ENCODE data around the gene AQP12A. TPM values are rescaled to one million over a fixed set of nuclear protein-coding genes. Genes with fewer than 3 reads are reported as not detected.
"Not testable (repeated sequence)": the region's sequence is repeated elsewhere in the genome, so short reads cannot be mapped to it uniquely, and the experiment has no call there.

Gene AQP12A
- polyA plus RNA-seq, 5 donors: not detected

- no peak for DNase-seq
These were observed 3.7 kb upstream of the AQP12A start for GRCh38 chr2:240687741-240688552.

GRCh38 chr2:240688553-240688919 lies 3.1 kb upstream of the AQP12A start:
- no peak for DNase-seq

DNA sequence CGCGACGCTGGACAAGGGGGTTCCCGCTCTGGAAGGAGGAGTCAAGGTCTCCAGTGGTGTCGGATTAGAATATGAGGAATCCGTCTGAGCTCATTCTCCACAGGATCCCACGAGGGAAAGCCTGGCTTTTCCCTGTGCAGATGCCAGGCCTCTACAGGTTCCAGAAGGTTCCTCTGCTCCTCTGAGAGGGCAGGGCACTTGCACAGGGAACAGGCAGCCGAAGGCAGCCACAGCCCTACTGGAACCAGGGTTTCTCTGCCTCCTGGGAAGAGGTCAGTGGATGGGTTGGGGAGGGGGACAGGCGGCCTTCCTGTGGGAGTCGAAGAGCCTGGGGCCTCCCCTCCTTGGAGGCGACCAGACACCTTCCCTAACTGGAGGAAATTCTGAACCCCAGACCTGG lies 1.7 kb upstream of the AQP12A start:
- no peak for DNase-seq

GRCh38 chr2:240690421-240691074 lies 1.1 kb upstream of the AQP12A start:
- DNase-seq: not testable (repeated sequence)

DNA sequence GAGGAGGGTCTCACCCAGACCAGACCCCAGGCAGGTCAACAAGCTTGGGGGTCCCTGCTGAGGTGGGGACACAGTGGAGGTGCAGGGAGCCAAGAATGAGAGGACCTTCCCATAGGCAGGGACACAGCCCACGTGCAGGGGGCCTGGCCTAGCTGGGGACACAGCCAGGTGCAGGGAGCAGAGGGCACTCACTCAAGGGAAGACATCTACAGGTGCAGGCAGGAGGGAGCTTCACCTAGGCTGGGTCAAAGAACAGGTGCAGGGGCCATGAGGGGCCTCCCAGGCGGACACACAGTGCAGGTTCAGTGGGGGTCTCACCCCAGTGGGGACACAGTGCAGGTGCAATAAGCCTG lies 615 bp upstream of the AQP12A start:
- DNase-seq: not testable (repeated sequence)

DNA sequence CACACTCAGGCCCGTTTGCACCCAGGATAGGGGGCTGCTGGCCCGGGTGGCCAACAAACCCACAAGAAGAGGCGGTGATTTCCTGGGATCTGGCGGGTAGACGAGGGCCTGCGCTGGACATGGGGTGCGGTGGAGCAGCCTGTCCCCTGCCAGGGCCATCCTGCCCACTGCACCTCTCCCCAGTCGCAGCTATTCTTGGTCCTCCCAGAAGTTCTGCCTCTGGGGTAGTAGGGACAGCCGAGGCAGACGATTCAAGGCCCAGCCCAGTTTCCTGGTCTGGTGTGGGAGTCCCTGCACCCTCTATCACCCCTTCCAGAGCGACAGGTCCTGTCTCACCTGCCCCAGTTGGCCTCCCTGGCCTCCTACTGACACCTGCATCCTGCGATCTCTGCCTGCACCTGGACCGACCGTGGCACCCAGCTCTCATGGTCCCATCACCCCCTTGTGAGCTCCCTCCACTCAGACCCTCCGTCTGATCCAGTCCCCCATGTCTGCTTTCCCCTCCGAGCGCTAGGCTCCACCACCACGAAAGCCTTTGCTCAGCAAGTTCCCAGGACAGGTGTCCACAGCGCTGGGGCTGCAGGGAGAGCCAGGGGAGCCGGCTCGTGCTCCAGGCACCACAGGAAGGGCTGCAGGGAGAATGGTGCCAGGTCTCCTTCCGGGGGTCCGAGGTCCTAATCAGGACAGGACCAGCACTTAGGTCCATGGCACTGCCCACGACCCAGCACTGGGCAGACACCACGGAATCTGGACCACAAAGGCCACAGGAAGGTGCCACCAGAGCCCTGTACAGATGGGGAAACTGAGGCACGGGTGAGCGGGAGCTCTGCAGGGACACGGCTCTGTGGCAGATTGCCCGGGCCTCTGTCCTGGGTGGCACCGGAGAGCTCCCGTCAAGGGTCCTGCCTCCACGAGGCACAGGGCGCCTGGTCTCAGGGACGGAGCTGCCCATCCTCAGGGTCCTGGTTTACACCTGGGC lies 1.2 kb downstream of the AQP12A start:
- not testable (repeated sequence) for DNase-seq

DNA sequence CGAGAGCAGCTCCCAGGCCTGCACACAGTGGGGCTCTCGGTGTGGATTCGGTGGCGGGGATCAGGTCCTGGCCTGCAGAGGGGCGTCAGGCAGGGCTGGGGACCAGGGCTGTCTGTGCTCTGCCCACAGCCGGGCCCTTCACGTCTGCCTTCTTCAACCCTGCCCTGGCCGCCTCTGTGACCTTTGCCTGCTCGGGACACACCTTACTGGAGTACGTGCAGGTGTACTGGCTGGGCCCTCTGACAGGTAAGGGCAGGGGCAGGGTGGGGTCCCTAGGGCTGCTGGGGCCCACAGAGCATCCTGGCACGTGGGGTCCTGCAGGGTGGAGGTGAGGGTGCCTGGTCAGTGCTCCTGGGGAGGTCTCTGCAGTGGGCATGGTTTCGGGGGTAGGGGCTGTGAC lies 2.6 kb downstream of the AQP12A start:
- DNase-seq: not testable (repeated sequence)

GRCh38 chr2:240695593-240695992 lies 3.9 kb downstream of the AQP12A start:
- DNase-seq: not testable (repeated sequence)

GRCh38 chr2:240696469-240696868 lies 4.8 kb downstream of the AQP12A start:
- not testable (repeated sequence) for DNase-seq

GRCh38 chr2:240698852-240699561 lies 7.3 kb downstream of the AQP12A start:
- not testable (repeated sequence) for DNase-seq

DNA sequence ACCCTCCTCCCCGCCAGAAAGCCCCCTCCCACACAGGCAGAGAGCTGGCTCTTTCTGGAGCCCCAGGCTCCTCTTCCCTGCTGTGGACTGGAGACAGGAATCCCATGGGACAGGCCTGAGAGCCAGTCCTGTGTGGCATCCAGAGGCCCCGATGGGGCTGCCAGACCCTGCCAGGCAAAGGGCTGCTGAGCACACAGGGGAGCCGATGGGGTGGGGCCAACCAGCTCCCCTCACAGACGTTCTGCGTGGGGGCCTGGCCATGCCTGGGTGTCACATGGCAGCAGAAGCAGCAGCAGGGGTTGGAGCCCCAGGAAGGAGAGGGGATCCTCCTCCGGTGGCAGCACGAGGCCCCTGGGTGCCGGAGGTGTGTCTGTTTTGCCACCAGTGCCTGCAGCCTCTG lies 8.2 kb downstream of the AQP12A start:
- DNase-seq: not testable (repeated sequence)

- not testable (repeated sequence) for DNase-seq
These were observed 8.9 kb downstream of the AQP12A start for GRCh38 chr2:240700616-240701015.

DNA sequence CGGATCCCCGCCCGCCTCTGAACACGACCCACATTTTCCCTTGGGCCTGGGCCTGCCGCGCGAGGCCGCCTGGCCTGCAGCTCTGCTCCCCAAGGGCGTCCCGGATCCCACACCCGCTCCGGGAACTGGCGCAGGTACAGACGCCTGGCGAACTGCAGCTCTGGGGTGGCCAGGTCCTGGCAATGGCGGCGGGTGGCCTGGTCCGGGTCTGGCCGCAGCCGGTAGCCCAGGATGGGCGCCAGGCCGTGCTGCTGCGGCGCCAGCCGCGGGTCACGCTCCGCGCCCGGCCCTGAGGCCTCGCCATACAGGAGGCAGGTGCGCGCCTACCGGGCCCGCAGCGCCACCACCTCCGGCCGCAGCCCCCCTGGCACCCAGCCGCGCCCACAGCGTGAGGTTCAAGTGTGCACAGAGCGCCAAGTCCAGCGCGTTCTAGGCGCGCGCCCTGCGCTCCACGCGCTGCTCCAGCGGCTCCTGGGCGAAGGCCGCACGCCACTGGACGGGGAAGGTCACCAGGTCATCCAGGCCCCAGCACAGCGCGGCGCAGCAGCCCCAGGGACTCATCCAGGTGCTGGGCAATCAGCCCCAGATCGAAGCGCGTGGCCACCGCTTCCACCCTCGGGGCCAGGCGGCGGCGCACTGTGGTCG lies 9.5 kb downstream of the AQP12A start:
- no peak for DNase-seq

GRCh38 chr2:240701736-240702639 lies 10.3 kb downstream of the AQP12A start:
- DNase-seq: no peak

GRCh38 chr2:240702640-240703011 lies 11.0 kb downstream of the AQP12A start:
- DNase-seq: no peak

- no peak for DNase-seq
These were observed 12.0 kb downstream of the AQP12A start for GRCh38 chr2:240703417-240704341.

DNA sequence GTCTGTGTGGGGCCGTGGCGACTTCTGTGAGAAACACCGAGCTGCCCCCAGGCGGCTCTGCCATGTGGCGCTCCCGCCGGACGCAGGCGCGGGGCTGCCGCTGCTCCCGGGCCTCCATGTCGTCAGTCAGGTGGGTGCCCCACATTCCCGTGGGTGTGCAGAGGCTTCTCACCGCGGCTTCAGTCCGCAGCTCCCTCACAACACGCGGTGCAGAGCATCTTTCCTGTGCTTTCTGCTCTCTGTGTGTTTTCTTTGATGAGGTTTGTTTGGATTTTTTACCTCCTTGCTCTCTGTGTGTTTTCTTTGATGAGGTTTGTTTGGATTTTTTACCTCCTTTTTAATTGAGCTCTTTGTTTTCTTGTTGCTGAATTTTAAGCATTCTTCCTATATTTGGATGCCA lies 13.0 kb downstream of the AQP12A start:
- DNase-seq: no peak

GRCh38 chr2:240705204-240705791 lies 13.6 kb downstream of the AQP12A start:
- DNase-seq: peak; percentile 14 to 15

Measured in right lung (tissue), 5 donors.